GM03348 (cell line): Measurements from ENCODE around the gene SEPTIN6.

Experiments
- DNase-seq: peaks from one replicate; pipeline ENCODE4 v3.0.0; 2012; ENCODE audit warnings: low spot score

The SEPTIN6 gene

GRCh38 chrX:119648421-119648775 lies 44.6 kb downstream of the SEPTIN6 start:
- no peak for DNase-seq

GRCh38 chrX:119647552-119648420 lies 45.2 kb downstream of the SEPTIN6 start:
- DNase-seq, result no peak

GRCh38 chrX:119647089-119647488 lies 45.9 kb downstream of the SEPTIN6 start:
- no peak for DNase-seq

- DNase-seq, result no peak
These were observed 46.5 kb downstream of the SEPTIN6 start for GRCh38 chrX:119646515-119646914.

GRCh38 chrX:119643696-119644095 lies 49.3 kb downstream of the SEPTIN6 start:
- no peak for DNase-seq
